Nasal cavity respiratory epithelium epithelial cell of viscerocranial mucosa (primary cell): ENCODE measurements around the gene FANCI. TPM values are rescaled to one million over a fixed set of nuclear protein-coding genes. Genes with fewer than 3 reads are reported as not detected.

Source experiments
- total RNA-seq: library from RNA; depleted of rRNA; stranded (reverse); fragments of >200 nt; gene quantifications from 2 replicates; pipeline ENCODE4 v1.2.3, GENCODE V29; 2014

Gene FANCI
- 5.3 and 6.2 TPM in 2 replicates for total RNA-seq

GRCh38 chr15:89243691-89244573 lies at the start of gene FANCI:
Gene FANCI (plus strand): TSS chr15:89243979. CDS start chr15:89247648, 3,669 bp downstream.

DNA sequence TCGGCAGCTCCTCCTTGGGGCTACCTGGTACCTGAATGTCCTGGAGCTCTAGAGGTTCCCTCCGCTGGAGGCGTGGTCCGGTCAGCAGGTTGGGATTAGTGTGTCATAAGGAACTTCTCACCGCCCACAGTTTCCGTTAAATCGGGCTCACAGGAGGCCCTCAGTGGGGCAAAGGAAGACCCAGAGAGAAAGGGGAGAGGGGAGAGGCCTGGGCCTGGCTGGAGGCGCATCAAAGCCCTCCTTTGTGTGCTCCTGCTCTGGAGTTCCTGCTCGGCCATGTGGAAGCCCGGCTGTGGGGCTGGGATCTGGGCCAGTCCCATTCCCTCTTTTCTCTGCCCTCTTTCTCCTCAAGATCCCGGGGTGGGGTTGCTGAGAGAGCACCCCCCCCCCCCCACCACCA lies 22.2 kb upstream of the FANCI start, which contains the start of gene RLBP1:
Gene RLBP1 (minus strand): TSS at position 37 of the 400 bp plus-strand sequence. CDS start 2,604 bp downstream, outside the sequence.

DNA sequence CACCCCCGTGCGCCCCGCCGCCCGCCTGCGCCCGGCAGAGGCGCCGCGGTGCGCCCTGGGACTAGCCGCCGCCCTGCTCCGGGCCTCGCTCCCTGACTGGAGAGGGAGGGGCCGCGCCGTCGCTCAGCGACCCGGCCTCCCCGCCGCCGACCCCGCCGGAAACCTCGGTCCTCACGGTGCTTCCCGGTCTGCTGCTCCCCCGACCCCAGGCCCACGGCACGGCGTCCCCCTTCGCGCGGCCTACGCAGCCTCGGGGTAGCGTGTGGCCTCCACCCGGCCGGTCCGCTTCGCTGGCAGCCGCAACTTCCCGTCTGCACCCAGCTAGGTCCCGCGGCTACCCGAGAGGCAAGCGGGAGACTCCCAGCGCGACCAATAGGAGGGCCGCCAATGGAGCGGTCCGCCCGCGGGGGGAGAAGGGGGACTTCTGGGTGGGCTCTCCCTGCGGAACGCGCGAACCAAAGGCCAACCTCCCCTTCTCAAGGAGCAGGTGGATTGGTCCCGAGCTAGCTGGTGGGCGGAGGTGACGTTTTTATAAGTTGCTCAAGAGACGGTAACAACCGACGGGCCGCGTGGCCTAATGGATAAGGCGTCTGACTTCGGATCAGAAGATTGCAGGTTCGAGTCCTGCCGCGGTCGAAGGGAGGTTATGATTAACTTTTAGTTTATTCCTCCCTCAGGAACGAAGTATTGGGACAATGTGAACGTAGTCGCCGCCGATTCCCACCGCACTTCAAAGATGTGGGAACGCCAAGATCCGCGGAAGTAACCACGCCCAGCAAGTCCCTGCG lies 90.9 kb downstream of the FANCI start, which contains the start of gene POLG:
Gene POLG (minus strand): TSS at position 315 of the 788 bp plus-strand sequence. CDS start 1,070 bp downstream, outside the sequence.

Other genes starting within 250 kb of the FANCI start
- gene ABHD2, start 155.5 kb upstream of the FANCI start, total RNA-seq, result 22.2 and 76.9 TPM in 2 replicates
- gene RLBP1, start 22.4 kb upstream of the FANCI start, total RNA-seq, result 0.28 TPM in 1 of 2 replicates, not detected in the other
- gene POLG, start 90.8 kb downstream of the FANCI start, total RNA-seq, result 95.2 and 97.1 TPM in 2 replicates